Measurements from ENCODE around the gene NRL.
A peak's percentile ranks its signal among the peaks of the same experiment; 100 is the strongest.

NRL gene

DNA sequence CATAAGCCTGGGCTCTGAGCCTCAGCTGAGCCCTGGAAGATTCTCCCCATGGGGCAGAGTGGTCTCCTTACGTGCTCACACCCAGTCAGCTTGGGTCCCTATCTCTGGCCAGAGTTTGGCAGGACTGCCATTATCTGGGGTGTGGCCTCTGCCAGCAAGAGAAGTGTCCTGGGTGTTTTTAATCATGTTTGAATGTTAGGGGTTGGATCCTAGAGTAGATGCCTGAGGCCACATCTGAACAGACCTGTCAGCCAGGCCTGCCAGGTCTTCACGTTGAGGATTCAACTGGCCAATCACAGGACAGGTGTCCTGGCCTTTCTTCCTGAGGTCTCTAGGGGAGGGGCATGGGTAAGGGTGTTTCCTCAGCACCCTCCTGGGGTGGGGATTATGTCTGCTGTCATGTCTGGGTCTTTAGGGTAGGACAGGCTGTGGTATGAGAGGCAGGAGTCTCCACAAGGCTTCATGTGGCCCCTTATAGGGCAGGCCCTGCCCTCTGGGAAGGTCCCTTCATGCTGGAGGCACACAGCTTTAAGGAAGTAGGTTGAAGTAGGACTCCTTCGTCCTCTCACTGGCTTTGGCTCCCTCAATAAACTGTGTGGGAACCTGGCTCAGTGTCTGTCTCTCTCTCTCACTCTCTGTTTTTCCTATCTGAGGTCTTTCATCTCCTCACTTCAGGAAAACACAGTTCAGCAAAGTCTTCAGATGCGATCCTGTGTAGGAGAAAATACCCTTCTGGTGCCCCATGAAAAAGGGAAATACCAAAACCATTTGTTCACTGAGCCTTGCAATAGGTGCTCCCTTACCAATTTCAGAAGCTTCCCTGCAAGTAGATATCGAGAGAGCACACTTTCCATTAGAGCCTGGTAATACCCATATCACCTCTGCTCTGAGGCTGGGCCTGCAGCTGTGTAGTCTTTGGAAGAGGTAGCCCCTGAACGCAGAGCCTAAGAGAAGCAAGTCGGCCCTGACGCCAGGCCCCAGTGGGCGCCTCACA is 9.0 kb upstream of the NRL start:
- Histone ChIP-seq H3K27ac (ENCODE audit: low read length) (no peak overlapping the region), H3K27me3 (ENCODE audit: control insufficient read depth, insufficient read depth, low read length) (no peaks in the 10 kb centered on the region), H3K4me1 (ENCODE audit: control insufficient read depth, insufficient read depth, low read length) (no peaks in the 10 kb centered on the region), H3K36me3 (ENCODE audit: control insufficient read depth, insufficient read depth, low read length) (peaks cover 22% of the 10 kb centered on the region), H3K9me3 (ENCODE audit: control insufficient read depth, insufficient read depth, low read length) (no peaks in the 10 kb centered on the region), H3K4me3 (ENCODE audit: low read length) (no peak overlapping the region)
- WGBS (ENCODE audit: insufficient coverage, insufficient read length): no CpG with 5 or more reads among the region's 9 CpGs
- no peak for DNase-seq (ENCODE audit: low read depth, low spot score)

DNA sequence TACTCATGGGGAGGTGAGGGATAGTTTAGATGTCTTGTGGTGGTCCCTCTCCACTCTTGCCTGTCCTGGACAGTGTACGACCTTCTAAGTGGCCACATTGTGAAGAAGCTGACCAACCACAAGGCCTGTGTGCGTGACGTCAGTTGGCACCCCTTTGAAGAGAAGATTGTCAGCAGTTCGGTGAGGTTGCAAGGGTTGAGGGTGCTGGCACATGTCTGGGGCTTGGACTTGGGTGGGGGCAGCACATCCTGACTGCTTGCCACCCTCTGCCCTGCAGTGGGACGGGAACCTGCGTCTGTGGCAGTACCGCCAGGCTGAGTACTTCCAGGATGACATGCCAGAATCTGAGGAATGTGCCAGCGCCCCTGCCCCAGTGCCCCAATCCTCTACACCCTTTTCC is 8.1 kb upstream of the NRL start:
- no peaks in the 10 kb centered on the region for H3K9me3 ChIP-seq (ENCODE audit: control insufficient read depth, insufficient read depth, low read length)
- H3K36me3 ChIP-seq (ENCODE audit: control insufficient read depth, insufficient read depth, low read length): peaks cover 27% of the 10 kb centered on the region
- H3K4me3 ChIP-seq (ENCODE audit: low read length): no peak overlapping the region
- DNase-seq (ENCODE audit: low read depth, low spot score): no peak
- no CpG with 5 or more reads among the region's 8 CpGs for WGBS (ENCODE audit: insufficient coverage, insufficient read length)
- H3K27ac ChIP-seq (ENCODE audit: low read length): no peak overlapping the region
- no peaks in the 10 kb centered on the region for H3K27me3 ChIP-seq (ENCODE audit: control insufficient read depth, insufficient read depth, low read length)
- H3K4me1 ChIP-seq (ENCODE audit: control insufficient read depth, insufficient read depth, low read length): no peaks in the 10 kb centered on the region

DNA sequence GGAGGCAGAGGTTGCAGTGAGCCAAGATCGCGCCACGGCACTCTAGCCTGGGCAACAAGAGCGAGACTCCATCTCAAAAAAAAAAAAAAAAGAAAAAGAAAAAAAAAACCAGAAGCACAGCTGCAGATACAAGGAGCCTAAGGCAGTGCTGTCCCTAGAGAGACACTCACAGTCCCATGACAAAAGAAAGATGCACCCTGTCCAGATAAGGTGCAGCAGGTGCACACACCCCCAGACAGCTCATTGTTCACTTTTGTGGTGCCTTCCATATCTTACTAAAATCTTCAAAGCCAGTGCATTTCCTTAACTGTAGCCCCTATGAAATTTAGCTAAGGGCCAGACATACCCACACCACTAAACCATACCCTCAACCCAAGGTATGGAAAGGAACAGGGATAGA is 7.7 kb upstream of the NRL start:
- Histone ChIP-seq H3K9me3 (ENCODE audit: control insufficient read depth, insufficient read depth, low read length) (no peaks in the 10 kb centered on the region), H3K36me3 (ENCODE audit: control insufficient read depth, insufficient read depth, low read length) (peaks cover 27% of the 10 kb centered on the region), H3K4me1 (ENCODE audit: control insufficient read depth, insufficient read depth, low read length) (no peaks in the 10 kb centered on the region), H3K4me3 (ENCODE audit: low read length) (no peak overlapping the region), H3K27me3 (ENCODE audit: control insufficient read depth, insufficient read depth, low read length) (no peaks in the 10 kb centered on the region), H3K27ac (ENCODE audit: low read length) (no peak overlapping the region)
- no peak for DNase-seq (ENCODE audit: low read depth, low spot score)
- no CpG with 5 or more reads among the region's 4 CpGs for WGBS (ENCODE audit: insufficient coverage, insufficient read length)

DNA sequence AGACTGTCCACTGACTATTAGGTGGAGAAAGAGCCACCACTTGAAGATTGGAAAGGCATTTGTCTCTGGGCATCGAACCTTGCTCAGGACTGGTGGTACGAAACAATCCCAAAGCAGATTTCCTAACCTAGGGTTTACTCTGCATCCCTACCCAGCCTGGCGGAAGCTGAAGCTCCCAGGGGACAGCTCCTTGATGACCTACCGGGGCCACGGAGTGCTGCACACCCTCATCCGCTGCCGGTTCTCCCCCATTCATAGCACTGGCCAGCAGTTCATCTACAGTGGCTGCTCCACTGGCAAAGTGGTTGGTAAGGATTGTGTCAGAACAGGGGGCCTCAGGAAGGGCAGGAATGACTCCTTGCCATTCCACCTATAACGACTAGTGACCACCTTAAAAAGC is 6.5 kb upstream of the NRL start:
- Histone ChIP-seq H3K27ac (ENCODE audit: low read length) (no peak overlapping the region), H3K9me3 (ENCODE audit: control insufficient read depth, insufficient read depth, low read length) (no peaks in the 10 kb centered on the region), H3K36me3 (ENCODE audit: control insufficient read depth, insufficient read depth, low read length) (peaks cover 27% of the 10 kb centered on the region), H3K4me1 (ENCODE audit: control insufficient read depth, insufficient read depth, low read length) (no peaks in the 10 kb centered on the region), H3K4me3 (ENCODE audit: low read length) (no peak overlapping the region), H3K27me3 (ENCODE audit: control insufficient read depth, insufficient read depth, low read length) (no peaks in the 10 kb centered on the region)
- no CpG with 5 or more reads among the region's 8 CpGs for WGBS (ENCODE audit: insufficient coverage, insufficient read length)
- no peak for DNase-seq (ENCODE audit: low read depth, low spot score)

GRCh38 chr14:24119691-24120090 is 4.9 kb upstream of the NRL start:
- WGBS (ENCODE audit: insufficient coverage, insufficient read length): no CpG with 5 or more reads among the region's 6 CpGs
- Histone ChIP-seq H3K27ac (ENCODE audit: low read length) (no peak overlapping the region), H3K36me3 (ENCODE audit: control insufficient read depth, insufficient read depth, low read length) (peaks cover 27% of the 10 kb centered on the region), H3K9me3 (ENCODE audit: control insufficient read depth, insufficient read depth, low read length) (no peaks in the 10 kb centered on the region), H3K4me3 (ENCODE audit: low read length) (no peak overlapping the region), H3K4me1 (ENCODE audit: control insufficient read depth, insufficient read depth, low read length) (no peaks in the 10 kb centered on the region), H3K27me3 (ENCODE audit: control insufficient read depth, insufficient read depth, low read length) (no peaks in the 10 kb centered on the region)
- no peak for DNase-seq (ENCODE audit: low read depth, low spot score)

DNA sequence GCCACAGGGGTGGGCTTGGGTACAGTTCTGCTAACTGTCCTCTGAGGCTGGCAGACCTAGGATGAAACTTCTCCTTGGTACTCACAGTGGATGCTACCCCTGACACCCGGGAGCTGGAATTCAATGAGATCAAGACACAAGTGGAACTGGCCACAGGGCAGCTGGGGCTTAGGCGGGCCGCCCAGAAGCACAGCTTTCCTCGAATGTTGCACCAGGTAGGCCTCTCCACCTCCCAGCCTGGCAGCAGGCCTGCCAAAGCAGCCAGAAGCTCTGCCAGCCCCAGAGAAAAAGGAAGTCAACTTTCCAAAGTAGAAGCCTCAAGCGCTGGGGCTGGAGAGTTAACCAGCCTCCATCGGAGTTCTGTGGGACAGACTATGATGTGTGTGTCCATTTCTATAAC is 2.4 kb upstream of the NRL start:
- H3K36me3 ChIP-seq (ENCODE audit: control insufficient read depth, insufficient read depth, low read length): peaks cover 20% of the 10 kb centered on the region
- H3K4me3 ChIP-seq (ENCODE audit: low read length): no peak overlapping the region
- WGBS (ENCODE audit: insufficient coverage, insufficient read length): no CpG with 5 or more reads among the region's 6 CpGs
- DNase-seq (ENCODE audit: low read depth, low spot score): no peak
- H3K27me3 ChIP-seq (ENCODE audit: control insufficient read depth, insufficient read depth, low read length): no peaks in the 10 kb centered on the region
- H3K9me3 ChIP-seq (ENCODE audit: control insufficient read depth, insufficient read depth, low read length): no peaks in the 10 kb centered on the region
- H3K4me1 ChIP-seq (ENCODE audit: control insufficient read depth, insufficient read depth, low read length): no peaks in the 10 kb centered on the region
- no peak overlapping the region for H3K27ac ChIP-seq (ENCODE audit: low read length)

- Histone ChIP-seq H3K9me3 (ENCODE audit: control insufficient read depth, insufficient read depth, low read length) (no peaks in the 10 kb centered on the region), H3K27ac (ENCODE audit: low read length) (no peak overlapping the region), H3K36me3 (ENCODE audit: control insufficient read depth, insufficient read depth, low read length) (peaks cover 19% of the 10 kb centered on the region), H3K4me1 (ENCODE audit: control insufficient read depth, insufficient read depth, low read length) (no peaks in the 10 kb centered on the region), H3K4me3 (ENCODE audit: low read length) (no peak overlapping the region), H3K27me3 (ENCODE audit: control insufficient read depth, insufficient read depth, low read length) (no peaks in the 10 kb centered on the region)
- no CpG with 5 or more reads among the region's 6 CpGs for WGBS (ENCODE audit: insufficient coverage, insufficient read length)
- no peak for DNase-seq (ENCODE audit: low read depth, low spot score)
Observed at GRCh38 chr14:24116128-24116814, 1.5 kb upstream of the NRL start.

- Histone ChIP-seq H3K27ac (ENCODE audit: low read length) (no peak overlapping the region), H3K9me3 (ENCODE audit: control insufficient read depth, insufficient read depth, low read length) (no peaks in the 10 kb centered on the region)
Observed at GRCh38 chr14:24115422-24116127, 826 bp upstream of the NRL start.

DNA sequence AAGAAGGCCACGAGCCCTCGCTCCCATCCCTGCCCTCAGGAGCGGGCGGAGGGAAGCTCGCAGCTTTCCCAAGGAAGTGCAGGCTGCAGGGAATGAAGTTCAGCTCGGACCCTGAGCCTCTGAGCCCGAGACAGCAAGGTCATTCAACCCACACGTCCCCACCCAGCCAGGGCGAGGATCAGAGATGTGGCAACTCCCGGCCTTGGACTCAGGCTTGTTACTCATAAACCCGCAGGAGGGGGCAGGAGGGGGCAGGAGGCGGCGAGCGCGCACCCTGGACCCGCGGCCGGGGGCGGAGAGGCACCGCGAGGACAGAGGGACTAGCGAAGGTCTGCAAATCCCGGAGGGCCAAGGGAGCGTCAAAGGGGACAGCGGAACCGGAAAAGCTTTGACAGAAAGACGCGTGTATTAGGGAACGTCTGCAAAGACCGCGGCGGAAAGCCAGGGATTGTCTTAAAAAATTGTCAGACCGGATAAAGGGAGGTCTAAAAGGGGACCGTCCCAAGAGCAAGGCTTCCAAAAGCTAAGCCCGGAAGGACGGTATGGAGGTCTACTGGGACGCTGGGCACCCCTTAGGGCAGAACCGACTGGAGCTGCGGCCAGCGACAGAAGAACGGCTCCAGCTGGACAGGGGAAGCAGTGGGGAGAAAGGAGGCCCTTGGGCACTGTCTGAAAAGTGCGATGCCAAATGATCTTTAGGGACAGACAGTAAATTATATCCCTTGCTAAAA is 783 bp downstream of the NRL start:
- DNase-seq (ENCODE audit: low read depth, low spot score): peak; percentile 33
- no peaks in the 10 kb centered on the region for H3K27me3 ChIP-seq (ENCODE audit: control insufficient read depth, insufficient read depth, low read length)
- peak overlapping the region; percentile 83 for H3K4me3 ChIP-seq (ENCODE audit: low read length)
- no peaks in the 10 kb centered on the region for H3K9me3 ChIP-seq (ENCODE audit: control insufficient read depth, insufficient read depth, low read length)
- no peak overlapping the region for H3K27ac ChIP-seq (ENCODE audit: low read length)
- H3K4me1 ChIP-seq (ENCODE audit: control insufficient read depth, insufficient read depth, low read length): no peaks in the 10 kb centered on the region
- WGBS (ENCODE audit: insufficient coverage, insufficient read length): no CpG with 5 or more reads among the region's 42 CpGs
- peaks cover 7% of the 10 kb centered on the region; the same call in 1 of the 2 replicates for H3K36me3 ChIP-seq (ENCODE audit: control insufficient read depth, insufficient read depth, low read length)

More at GRCh38 chr14:24115422-24116127, 826 bp upstream of the NRL start:
- Histone ChIP-seq H3K36me3 (ENCODE audit: control insufficient read depth, insufficient read depth, low read length) (peaks cover 15% of the 10 kb centered on the region; the same call in 1 of the 2 replicates), H3K27me3 (ENCODE audit: control insufficient read depth, insufficient read depth, low read length) (no peaks in the 10 kb centered on the region), H3K4me1 (ENCODE audit: control insufficient read depth, insufficient read depth, low read length) (no peaks in the 10 kb centered on the region), H3K4me3 (ENCODE audit: low read length) (peak overlapping the region; percentile 65)
- no CpG with 5 or more reads among the region's 14 CpGs for WGBS (ENCODE audit: insufficient coverage, insufficient read length)
- no peak for DNase-seq (ENCODE audit: low read depth, low spot score)

DNA sequence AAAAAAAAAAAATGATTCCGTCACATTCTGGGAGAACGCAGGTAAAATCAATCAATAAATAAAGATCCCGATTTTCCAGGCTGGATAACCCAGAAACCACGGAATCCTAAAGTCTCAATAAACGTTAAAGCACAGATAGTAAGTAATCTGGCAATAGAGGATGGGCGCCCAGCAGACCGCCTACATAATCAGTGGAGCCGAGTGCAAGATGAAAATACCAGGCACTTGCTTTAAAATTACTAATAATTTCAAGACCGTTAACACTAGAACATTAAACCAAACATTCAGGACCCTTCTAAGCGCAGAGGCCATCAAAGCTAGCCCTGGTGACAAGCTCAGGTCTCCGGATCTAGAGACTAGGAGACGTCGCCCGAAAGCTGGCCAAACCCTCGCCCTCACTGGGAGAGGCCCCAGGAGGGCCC is 1.4 kb downstream of the NRL start:
- Histone ChIP-seq H3K27ac (ENCODE audit: low read length) (no peak overlapping the region), H3K4me1 (ENCODE audit: control insufficient read depth, insufficient read depth, low read length) (no peaks in the 10 kb centered on the region), H3K27me3 (ENCODE audit: control insufficient read depth, insufficient read depth, low read length) (no peaks in the 10 kb centered on the region), H3K4me3 (ENCODE audit: low read length) (peak overlapping the region; percentile 83), H3K36me3 (ENCODE audit: control insufficient read depth, insufficient read depth, low read length) (0 out of 2 replicates have a peak, but pooled peaks cover 2% of the 10 kb centered on the region), H3K9me3 (ENCODE audit: control insufficient read depth, insufficient read depth, low read length) (no peaks in the 10 kb centered on the region)
- no peak for DNase-seq (ENCODE audit: low read depth, low spot score)
- no CpG with 5 or more reads among the region's 15 CpGs for WGBS (ENCODE audit: insufficient coverage, insufficient read length)

All from iPS DF 6.9 (cell line).